Measurements from ENCODE around the gene COL18A1. TPM values are rescaled to one million over a fixed set of nuclear protein-coding genes. Genes with fewer than 3 reads are reported as not detected.
A peak's percentile ranks its signal among the peaks of the same experiment; 100 is the strongest.

The COL18A1 gene
- total and polyA plus RNA-seq, 9 of the 15 experiments (the other 6 are each of a cell fraction or from before 2014, with no cell fraction given), result 0.14 to 16.4 (median 2.0) TPM

DNA sequence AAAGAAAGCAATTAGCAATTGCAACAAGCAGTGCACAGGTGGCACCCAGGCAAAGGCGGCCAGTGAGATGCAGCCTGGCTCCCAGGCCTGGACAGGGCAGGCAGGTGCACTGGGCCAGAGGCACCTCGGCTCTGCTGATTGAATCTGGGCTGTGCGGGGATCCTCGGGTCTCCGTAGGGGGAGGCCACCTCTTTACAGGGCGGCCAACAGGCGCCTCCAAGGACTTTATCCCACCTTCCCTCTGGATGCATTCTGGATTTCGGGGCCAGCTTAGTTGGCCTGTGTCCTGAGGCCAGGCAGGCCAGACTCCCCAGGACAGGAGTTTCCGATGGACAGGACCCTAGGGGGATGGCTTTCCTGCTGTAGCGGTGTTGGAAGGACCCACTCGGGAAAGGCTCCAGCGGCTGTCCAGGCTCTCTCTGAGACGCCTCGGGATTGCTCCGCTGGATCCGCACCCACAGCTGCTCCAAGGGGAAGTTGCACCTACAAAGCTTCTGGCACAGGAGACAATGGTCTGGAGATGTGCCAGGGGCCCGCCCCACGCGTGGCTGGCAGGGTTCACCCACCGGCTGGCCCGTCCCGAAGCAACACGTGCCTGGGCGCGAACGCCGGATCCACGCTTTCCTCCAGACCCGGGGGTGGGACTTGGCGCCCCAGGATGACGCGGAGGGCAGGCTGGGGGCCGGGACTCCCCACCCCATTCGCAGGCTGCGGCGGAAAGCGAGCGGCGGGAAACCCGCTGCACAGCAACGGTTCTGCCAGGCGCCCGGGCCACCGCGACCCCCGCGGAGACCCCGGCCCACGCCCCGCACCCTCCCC is 136.5 kb downstream of the COL18A1 start (continued):
- TF ChIP-seq ZNF696 (CRISPR knock-in tag; conservative IDR thresholded peaks at IDR 0.05) (no peak), ZNF830 (CRISPR knock-in tag; IDR thresholded peaks at IDR 0.05) (0 out of 2 replicates have a peak, but pooled peaks have one; percentile 19), PREB (CRISPR knock-in tag; IDR thresholded peaks at IDR 0.05) (no peak), POLR2AphosphoS5 (IDR thresholded peaks at IDR 0.05; ENCODE audit: control insufficient read depth, insufficient read depth, low read depth, low read length) (peak; percentile 63; the same call in 1 of the 2 replicates), NFE2 (IDR thresholded peaks at IDR 0.05; ENCODE audit: low read depth) (no peak), TARDBP (IDR thresholded peaks at IDR 0.05) (no peak), ZNF165 (CRISPR knock-in tag; IDR thresholded peaks at IDR 0.05; ENCODE audit: borderline replicate concordance) (no peak), ZBTB17 (CRISPR knock-in tag; IDR thresholded peaks at IDR 0.05) (no peak), RB1 (IDR thresholded peaks at IDR 0.05; ENCODE audit: low read depth) (peak; percentile 63; the same call in 1 of the 2 replicates)
- TF ChIP-seq, protein P1, sequence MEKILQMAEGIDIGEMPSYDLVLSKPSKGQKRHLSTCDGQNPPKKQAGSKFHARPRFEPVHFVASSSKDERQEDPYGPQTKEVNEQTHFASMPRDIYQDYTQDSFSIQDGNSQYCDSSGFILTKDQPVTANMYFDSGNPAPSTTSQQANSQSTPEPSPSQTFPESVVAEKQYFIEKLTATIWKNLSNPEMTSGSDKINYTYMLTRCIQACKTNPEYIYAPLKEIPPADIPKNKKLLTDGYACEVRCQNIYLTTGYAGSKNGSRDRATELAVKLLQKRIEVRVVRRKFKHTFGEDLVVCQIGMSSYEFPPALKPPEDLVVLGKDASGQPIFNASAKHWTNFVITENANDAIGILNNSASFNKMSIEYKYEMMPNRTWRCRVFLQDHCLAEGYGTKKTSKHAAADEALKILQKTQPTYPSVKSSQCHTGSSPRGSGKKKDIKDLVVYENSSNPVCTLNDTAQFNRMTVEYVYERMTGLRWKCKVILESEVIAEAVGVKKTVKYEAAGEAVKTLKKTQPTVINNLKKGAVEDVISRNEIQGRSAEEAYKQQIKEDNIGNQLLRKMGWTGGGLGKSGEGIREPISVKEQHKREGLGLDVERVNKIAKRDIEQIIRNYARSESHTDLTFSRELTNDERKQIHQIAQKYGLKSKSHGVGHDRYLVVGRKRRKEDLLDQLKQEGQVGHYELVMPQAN (IDR thresholded peaks at IDR 0.05; ENCODE audit: borderline replicate concordance), result peak; percentile 100
- TF ChIP-seq, protein P2, sequence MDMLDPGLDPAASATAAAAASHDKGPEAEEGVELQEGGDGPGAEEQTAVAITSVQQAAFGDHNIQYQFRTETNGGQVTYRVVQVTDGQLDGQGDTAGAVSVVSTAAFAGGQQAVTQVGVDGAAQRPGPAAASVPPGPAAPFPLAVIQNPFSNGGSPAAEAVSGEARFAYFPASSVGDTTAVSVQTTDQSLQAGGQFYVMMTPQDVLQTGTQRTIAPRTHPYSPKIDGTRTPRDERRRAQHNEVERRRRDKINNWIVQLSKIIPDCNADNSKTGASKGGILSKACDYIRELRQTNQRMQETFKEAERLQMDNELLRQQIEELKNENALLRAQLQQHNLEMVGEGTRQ (CRISPR knock-in tag; IDR thresholded peaks at IDR 0.05), result peak; percentile 52
- TF ChIP-seq, protein P3, sequence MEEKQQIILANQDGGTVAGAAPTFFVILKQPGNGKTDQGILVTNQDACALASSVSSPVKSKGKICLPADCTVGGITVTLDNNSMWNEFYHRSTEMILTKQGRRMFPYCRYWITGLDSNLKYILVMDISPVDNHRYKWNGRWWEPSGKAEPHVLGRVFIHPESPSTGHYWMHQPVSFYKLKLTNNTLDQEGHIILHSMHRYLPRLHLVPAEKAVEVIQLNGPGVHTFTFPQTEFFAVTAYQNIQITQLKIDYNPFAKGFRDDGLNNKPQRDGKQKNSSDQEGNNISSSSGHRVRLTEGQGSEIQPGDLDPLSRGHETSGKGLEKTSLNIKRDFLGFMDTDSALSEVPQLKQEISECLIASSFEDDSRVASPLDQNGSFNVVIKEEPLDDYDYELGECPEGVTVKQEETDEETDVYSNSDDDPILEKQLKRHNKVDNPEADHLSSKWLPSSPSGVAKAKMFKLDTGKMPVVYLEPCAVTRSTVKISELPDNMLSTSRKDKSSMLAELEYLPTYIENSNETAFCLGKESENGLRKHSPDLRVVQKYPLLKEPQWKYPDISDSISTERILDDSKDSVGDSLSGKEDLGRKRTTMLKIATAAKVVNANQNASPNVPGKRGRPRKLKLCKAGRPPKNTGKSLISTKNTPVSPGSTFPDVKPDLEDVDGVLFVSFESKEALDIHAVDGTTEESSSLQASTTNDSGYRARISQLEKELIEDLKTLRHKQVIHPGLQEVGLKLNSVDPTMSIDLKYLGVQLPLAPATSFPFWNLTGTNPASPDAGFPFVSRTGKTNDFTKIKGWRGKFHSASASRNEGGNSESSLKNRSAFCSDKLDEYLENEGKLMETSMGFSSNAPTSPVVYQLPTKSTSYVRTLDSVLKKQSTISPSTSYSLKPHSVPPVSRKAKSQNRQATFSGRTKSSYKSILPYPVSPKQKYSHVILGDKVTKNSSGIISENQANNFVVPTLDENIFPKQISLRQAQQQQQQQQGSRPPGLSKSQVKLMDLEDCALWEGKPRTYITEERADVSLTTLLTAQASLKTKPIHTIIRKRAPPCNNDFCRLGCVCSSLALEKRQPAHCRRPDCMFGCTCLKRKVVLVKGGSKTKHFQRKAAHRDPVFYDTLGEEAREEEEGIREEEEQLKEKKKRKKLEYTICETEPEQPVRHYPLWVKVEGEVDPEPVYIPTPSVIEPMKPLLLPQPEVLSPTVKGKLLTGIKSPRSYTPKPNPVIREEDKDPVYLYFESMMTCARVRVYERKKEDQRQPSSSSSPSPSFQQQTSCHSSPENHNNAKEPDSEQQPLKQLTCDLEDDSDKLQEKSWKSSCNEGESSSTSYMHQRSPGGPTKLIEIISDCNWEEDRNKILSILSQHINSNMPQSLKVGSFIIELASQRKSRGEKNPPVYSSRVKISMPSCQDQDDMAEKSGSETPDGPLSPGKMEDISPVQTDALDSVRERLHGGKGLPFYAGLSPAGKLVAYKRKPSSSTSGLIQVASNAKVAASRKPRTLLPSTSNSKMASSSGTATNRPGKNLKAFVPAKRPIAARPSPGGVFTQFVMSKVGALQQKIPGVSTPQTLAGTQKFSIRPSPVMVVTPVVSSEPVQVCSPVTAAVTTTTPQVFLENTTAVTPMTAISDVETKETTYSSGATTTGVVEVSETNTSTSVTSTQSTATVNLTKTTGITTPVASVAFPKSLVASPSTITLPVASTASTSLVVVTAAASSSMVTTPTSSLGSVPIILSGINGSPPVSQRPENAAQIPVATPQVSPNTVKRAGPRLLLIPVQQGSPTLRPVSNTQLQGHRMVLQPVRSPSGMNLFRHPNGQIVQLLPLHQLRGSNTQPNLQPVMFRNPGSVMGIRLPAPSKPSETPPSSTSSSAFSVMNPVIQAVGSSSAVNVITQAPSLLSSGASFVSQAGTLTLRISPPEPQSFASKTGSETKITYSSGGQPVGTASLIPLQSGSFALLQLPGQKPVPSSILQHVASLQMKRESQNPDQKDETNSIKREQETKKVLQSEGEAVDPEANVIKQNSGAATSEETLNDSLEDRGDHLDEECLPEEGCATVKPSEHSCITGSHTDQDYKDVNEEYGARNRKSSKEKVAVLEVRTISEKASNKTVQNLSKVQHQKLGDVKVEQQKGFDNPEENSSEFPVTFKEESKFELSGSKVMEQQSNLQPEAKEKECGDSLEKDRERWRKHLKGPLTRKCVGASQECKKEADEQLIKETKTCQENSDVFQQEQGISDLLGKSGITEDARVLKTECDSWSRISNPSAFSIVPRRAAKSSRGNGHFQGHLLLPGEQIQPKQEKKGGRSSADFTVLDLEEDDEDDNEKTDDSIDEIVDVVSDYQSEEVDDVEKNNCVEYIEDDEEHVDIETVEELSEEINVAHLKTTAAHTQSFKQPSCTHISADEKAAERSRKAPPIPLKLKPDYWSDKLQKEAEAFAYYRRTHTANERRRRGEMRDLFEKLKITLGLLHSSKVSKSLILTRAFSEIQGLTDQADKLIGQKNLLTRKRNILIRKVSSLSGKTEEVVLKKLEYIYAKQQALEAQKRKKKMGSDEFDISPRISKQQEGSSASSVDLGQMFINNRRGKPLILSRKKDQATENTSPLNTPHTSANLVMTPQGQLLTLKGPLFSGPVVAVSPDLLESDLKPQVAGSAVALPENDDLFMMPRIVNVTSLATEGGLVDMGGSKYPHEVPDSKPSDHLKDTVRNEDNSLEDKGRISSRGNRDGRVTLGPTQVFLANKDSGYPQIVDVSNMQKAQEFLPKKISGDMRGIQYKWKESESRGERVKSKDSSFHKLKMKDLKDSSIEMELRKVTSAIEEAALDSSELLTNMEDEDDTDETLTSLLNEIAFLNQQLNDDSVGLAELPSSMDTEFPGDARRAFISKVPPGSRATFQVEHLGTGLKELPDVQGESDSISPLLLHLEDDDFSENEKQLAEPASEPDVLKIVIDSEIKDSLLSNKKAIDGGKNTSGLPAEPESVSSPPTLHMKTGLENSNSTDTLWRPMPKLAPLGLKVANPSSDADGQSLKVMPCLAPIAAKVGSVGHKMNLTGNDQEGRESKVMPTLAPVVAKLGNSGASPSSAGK (IDR thresholded peaks at IDR 0.05), result peak; percentile 72
